Measurements from ENCODE around the gene PACSIN2.
A peak's percentile ranks its signal among the peaks of the same experiment; 100 is the strongest.
"Not testable (repeated sequence)": the region's sequence is repeated elsewhere in the genome, so short reads cannot be mapped to it uniquely, and the experiment has no call there.

PACSIN2 gene

DNA sequence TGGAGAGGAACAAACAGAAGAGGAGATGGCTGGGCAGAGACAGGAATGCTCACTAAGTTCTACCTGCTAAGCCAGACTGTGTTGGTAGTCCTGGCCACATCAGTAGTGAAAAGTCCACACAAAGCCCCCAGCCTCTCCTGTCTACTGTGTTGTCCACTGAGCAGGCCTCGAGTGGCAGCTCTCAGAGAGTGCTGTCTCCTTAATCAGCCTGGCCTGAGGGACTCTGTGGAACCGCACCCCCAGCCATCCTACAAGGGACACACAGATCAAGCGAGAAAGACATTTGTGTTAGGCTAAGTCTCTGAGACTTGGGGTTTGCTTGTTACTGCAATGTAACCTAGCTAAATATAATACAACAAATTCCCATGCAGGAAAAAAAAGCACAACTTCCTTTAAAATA is 71.0 kb downstream of the PACSIN2 start:
- no peak for DNase-seq

DNA sequence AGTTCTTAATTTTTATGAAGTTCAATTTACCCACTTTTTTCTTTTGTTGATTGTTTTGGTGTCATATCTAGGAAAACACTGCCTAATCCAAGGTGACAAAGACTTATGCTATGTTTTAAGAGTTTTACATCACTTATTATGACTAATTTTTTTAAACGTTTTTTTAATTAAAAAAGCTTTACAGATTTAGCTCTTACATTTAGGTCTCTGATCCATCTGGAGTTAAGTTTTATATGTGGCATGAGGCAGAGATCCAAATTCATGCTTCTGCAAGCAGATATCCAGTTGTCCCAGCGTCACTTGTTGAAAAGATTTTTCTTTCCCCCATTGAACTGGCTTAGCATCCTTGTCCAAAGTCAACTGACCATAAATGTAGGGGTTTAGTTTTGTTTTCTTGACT is 72.6 kb downstream of the PACSIN2 start:
- no peak for DNase-seq

DNA sequence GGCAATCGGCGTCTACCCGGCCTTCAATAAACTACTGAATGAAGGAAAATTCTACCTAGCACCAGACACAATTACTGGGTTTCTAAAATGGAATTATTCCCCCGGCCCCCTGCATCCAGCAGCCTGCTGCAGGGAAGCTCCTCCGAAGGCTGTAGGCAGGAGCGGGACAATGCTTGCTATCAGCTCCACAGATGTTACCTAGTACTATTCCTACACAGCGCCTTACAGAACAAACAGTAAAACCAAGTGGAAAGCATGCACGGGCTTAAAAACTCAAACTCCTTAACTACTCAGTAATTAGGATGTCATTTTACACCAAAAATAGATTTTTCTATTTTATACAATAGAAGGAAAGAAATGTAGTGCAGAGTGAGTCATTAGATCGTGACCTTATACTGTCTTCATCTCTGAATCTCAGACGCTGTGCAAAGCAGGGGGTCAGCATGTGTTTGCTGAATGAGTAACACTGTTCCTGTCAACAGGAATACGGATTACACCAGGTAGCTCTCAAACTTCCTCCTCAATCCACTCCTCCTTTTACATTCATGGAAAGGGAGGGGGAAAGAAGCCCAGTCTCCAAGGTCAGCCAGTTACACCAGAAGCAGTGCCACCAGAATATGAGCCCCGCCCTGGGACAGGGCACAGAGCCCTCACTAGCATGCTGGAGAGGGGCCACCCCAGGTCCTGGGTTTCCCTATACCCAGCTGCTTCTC is 74.9 kb downstream of the PACSIN2 start:
- no peak for DNase-seq

DNA sequence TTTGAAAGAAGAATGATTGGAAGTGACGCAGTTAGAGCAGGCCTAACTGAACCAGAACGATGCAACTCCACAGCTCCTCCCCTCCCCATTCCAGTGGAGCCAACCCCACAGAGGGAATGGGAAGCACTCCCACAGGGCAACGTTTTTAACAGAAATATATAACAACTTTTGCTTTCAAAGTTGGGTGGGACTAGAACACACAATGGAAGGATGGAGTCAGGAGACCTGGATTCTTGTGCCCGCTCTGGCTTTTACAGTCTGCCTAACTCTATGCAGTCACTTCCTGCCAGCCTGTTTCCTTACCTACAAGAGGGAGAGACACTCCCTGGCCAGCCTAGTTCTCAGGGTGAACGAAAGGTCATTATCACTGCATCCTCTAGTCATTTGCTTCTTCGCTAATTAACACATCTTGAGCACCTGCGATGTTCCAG is 75.5 kb downstream of the PACSIN2 start:
- DNase-seq: no peak

DNA sequence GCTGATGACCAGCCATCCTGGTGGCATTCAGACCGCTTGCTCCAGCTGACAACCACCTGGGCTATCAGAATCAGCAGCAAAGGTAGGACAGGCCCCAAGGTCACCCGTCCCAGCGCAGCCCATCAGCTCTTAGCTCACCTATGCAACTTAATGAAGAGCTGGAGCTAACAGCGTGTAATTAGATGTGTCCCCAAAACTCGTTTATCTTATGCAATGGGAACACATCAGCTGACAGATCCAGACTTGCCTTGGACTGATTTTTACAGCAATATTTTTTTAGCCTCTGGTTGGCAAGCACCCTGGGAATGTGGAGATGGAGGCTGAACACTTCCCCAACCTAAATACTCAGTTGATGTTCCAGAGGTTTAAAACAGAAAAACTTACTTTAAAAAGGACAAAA is 76.0 kb downstream of the PACSIN2 start:
- DNase-seq: no peak

DNA sequence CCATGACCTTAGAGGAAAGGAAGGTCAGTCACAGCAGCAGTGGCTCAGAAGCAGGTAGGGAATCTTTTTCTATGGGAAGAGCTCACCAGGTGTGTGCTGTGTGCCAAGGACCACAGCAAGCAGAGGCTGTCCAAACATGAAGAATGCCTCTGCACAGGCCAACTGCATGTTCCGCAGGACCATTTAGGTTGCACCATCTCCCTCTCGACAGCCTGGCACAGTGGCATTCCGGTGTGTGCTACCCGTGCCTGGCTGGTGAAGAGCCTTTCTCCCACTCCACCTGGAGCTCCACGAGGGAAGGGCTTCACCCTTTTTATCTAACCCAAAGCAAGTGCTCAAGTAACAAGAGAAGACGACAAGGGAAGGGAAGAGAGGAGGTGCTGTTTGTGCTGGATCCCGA is 76.5 kb downstream of the PACSIN2 start:
- DNase-seq: no peak

DNA sequence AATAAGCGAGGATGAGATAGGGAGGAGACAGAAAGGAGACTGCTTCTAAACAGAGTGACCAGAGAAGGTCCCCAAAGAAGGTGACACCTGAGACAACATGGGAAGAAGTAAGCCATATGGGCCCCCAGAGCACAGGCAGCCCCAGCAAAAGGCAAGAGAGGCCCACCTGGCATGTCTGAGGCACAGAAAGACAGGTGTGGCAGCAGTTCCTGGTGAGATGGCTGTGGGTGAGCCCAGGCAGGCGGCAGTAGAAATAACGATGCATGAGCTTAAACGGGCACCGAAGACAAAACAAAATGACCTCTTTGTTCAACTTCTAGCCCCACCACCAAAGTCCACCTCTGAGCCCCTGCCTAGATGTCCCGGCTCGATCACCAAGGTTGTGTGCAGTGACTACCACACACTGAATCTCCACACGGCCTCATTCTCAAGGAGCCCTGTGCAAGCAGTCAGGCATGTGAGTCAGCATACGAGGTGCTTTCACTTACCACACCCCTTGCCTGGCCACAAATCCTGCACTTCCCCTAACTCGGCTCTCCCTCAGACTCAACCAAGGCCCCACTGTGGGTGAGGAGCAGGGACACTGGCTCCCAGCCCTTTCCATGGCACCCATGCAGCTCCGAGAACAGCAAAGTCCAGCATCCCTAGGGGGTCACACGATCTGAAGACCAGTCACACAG is 77.6 kb downstream of the PACSIN2 start:
- peak; percentile 22 for DNase-seq

DNA sequence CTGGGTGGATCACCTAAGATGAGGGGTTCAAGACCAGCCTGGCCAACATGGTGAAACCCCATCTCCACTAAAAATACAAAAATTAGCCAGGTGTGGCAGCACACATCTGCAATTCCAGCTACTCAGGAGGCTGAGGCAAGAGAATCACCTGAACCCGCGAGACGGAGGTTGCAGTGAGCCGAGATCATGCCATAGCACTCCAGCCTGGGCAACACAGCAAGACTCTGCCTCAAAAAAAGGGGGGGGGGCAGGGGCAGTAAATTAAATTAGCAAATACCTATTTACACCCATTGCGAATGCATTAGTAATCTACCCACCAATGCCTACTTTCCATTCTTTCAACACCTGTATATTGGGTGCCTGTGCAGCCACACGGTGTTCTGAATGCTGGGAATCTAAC is 78.3 kb downstream of the PACSIN2 start:
- not testable (repeated sequence) for DNase-seq

DNA sequence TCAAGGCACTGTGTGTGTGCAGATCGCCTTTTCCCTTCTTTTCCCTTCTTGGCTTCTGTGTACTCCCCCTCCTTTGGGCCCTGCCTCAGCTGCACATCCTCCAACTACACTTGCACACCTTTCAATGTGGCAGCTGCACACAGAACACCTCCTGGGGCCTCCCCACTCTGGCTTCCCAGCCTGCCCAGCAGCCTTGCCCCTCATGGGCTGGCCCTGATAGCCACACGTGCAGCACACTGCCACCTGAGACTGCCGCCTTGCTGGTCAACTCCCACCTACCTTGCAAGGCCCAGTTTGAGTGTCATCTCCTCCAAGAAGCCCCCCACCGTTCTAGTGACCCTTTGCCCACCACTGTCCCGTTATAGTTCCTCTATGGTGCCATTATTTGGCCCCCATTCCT is 80.6 kb downstream of the PACSIN2 start:
- DNase-seq: no peak

DNA sequence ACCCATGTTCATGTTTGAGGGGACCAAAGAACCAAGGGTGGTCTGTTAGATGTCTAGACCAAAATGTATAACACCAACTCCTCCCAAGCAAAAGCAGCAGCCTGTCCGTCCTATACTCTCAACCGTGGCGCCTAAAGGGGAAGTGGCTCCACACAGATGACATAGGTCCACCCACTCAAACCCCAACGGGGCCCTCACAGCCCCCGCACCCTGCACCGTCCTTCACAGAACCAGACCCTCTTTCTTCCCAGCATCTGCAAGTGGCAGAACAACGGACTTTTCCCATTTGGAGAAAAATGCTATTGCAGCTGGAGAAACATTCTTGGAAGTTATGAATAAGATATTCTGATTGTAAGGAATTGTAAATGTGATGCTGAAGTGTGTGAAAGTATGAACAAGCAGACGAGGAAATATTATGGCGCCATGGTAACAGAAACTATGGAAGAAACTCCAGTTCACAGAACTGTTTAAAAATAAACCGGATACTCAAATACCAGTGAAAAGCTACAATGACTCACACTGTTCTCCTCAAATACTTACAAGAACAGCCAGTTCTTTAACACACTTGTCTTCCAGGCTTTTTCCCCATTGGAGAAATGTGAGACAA is 81.4 kb downstream of the PACSIN2 start:
- peak; percentile 10 for DNase-seq

DNA sequence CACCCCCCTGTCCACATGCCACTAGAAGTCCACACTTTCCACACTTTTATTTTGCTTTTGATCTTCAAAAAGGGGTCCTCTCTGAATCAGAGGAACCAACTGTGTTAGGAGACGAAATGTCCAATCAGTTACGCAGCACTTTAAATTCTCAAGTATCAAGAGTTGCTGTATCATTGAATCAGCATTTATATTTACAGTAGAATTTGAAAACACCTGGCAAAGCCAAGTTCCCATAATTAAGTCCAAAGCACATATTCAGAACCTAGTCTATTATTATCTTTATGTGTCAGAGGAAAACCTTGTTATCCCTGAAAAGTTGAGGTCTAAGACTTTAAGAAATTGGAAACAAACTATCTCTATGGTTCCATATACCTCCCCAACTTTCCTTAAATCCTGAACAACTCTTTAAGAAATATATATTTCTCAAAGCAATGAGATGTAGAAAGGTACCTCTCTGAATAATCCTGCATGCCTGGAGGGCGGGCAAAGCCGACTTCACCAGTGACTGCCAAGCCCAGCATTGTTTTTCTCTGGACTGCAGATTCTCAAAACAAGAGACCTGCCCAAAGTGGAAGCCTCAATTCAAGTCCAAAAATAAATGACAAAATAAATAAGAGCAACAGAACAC is 82.0 kb downstream of the PACSIN2 start:
- DNase-seq: no peak

DNA sequence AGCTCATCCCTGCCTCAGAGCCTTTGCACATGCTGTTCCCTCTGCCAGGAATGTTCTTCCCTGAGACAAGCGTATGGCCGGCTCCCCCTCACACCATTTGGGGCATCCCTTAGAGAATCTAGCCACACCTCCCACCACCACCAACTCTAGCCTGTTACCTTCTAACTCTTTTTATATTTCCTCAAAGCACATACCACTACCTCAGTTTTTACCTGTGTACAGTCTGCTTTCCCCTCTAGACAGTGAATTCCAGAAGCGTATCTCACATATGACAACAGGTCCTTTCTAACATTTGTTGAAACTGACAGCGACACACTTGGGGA is 82.8 kb downstream of the PACSIN2 start:
- no peak for DNase-seq

DNA sequence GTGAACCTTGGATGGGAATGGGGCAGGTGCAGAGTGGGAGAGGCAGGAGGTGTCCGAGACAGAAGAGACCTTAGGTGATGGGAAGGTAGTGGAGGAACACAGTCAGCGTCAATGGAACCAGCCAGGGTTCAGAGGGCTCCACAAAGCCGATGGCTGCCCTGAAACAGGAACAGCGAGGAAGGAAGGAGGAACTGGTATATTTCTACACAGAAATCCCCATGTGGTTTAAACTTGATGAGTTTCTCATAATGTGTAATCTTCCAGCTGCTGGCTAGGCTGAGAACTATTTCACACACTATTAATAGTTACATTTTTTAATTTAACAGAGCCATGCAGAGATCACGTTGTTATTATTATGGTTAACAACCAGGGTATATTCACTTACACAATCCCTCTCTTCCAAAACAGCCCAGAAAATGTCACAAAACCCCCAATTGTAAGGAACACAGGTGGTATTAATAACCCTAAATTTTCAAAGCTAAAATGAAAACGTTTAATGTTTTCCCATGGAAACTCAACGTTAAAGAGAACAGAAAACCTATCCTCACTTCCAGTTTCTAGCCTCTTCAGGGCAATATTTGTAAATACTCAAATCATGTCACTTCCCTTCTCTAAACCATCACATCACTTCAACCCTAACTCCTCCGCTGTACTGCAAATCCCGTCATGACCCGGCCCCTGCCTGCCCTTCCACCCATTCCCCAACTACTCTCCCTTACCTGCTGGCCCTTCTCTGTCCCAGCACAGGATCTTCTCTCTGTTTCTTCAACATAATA is 83.3 kb downstream of the PACSIN2 start:
- DNase-seq: no peak

DNA sequence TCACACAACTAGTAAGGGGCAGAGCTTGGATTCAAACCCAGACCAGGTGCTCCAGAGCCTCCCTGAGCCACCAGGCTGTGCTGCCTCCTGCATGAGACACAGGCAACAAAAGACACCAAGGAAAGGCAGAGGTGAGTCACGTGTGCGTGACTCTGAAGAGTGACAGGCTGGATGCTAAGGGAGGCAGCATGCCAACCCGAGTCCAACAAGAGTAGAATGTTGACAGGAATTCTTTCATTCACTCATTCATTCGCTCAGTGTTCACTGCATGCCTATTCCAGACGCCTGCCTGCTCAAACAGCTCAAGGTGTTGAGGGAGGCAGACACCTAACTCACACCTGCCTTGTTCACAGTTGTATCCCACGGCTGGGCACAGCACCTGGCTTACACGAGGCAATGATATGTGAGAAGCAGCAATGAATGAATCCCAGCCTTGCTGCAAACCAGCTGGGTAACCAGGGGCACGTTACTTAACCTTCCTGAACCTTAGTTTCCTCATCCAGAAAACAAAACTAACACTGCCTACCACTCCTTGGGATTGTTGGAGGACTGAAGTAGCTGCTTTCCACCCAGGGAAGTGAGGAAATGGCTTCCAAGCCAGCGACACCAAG is 84.0 kb downstream of the PACSIN2 start:
- DNase-seq: no peak

DNA sequence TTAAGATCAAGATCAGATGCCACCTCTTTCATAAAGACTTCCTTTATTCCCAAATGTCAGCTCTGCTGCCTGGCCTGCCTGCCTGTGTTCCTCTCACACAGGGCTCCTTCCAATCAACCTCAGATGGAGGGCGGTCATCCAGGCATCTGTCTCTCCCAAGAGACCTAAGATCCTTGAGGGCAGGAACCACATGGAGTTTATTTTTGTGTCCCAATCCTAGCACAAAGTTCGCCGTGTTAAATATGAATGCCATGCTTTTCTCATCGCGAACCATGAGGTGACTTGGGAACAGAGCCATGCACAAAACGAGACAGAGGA is 85.2 kb downstream of the PACSIN2 start:
- DNase-seq: no peak

DNA sequence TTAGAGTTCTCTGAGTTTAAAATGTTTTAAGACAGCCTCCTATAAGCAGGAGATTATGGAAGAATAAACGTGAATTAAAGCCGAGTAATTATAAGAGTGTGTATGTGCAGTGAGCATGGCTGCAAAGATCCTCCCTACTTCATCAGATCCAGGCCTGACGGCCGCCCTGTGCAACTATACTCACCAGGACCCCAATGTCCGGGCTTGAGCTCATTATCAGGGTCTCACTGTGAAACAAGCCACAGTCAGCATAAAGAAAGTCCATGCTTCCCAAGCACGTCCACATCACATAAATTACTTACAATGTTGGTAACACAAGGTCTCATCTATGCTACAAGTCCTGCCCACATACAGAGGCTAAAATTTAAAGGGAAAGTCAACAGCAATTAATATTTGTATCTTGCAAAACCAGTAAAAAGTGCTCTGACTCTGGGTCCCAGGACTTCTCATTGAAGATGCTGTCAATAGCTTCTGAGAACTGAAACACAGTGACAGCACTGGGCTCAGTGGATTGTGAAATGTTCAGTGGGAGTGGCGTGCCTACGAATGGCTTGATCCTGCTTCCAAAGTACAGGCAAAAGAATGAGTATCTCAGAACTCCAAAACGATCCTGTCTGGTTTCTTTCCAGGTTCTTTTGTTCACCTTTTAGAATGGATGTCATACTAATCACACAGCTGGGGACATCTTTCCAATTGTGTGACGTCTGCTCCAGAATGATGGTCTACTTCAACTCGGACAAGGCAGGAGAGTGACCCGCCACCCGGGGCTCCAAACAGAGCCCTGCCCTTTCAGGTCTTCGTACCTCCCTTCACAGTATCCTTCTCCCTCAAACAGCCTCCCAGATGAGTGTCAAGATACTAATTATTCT is 85.7 kb downstream of the PACSIN2 start:
- DNase-seq: no peak

DNA sequence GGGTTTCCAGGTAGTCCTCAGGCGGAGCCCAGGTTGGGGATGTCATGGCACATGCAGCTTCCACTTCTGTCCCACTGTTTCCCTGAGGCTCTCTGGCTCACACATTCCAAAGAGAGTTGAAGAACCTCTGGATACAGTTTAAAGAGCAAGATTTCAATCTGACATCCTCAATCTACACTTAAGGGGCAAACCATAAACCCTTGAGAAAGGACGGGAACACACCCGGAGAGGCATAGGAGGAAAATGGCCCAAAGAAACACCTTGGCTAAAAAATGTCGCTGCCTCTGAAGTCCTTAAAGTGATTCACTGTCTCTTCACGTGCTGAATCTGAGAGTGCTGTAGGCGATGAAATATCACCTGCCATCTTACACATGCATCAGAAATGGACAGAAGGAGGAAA is 87.0 kb downstream of the PACSIN2 start:
- no peak for DNase-seq

DNA sequence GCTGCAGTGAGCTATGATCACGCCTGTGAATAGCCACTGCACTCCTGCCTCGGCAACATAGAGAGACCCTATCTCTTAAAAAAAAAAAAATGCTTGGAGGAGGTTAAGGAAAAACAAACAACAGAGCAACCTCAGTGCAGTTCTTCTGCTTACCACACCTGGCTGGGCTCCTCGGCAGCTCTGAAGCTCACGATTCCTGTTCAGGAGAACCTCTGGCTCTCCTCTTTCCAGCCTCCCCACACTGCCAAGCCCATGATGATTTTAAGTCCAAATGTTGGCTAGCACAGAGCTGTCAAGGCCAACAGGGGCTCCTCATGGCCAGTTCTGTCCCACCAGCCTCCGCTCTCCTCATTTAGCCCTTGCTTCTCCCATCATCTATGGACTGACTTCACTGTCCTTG is 88.2 kb downstream of the PACSIN2 start:
- no peak for DNase-seq

DNA sequence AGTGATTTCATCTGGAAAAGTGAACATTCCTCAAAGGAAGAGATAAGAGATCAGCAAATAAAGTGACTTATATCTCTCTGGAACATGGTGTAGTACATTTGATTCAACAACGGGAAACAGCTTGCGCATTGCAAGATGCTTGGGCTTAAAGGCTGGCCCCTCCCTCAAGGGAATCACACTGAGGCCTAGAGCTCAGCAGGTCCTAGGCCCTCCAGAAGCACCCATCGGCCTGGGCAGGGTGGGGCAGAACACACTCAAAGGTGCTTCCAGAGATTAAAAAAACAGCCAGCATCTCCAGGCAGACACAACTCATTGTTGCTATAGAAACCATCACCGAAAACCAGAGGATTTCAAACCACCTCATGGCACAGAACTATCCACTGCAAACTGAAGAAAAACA is 88.8 kb downstream of the PACSIN2 start:
- DNase-seq: no peak

DNA sequence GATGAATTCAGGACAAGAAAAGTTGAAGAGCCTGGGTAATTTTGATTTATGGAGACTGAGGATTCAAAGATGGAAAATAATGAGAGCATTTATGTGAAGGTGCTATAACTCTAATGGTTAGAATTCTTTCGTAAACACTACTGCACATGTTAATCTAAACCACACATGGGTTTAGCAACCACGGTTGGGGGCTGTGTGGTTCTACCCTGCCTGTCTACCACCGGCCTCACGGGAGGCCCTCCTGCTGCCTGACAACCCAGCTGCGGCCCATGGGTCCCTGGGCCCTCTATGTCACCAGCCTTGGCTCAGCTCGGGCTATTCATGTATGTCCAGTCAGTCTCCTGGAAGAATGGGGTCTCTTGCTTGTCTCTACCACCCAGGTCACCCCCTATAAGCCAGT is 89.4 kb downstream of the PACSIN2 start:
- DNase-seq: no peak

DNA sequence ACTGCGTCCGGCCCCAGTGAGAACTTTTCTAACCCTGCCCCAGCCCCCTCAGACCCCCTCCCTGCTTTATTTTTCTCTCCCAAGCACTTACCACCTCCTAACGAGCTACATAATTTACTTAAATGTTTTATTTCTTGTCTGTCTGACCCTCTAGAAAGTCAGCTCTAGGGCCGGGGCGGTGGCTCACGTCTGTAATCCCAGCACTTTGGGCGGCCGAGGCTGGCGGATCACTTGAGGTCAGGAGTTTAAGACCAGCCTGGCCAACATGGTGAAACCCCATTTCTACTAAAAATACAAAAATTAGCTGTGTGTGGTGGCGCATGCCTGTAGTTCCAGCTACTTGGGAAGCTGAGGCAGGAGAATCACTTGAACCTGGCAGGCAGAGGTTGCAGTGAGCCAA is 89.9 kb downstream of the PACSIN2 start:
- DNase-seq: not testable (repeated sequence)

DNA sequence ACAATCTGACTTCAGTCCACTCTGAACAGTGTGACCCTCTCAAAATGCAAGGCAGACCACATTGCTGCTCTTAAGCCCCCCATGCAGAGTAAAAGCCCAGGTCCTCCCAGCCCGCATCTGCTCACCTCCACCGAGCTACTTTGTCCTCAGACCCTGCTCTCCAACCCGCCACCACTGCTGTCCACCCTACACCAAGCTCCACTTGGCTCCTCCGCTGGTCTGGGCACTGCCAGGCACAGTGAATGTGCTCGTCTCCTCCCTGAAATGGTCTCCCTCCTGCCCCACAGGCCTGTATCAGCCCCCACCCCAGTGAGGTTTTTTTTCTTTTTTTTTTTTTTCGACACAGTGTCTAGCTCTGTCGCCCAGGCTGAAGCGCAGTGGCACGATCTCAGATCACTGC is 90.5 kb downstream of the PACSIN2 start:
- no peak for DNase-seq
